SU-DHL-6 (cell line): Measurements from ENCODE around the gene HSP90B1.

Source experiments
- H2AFZ ChIP-seq: fragments of 200-600 bp; sonication (generic); 2 replicates; pipeline ENCODE4 v1.6.1; 2014; ENCODE audit warnings: low read depth, mild to moderate bottlenecking, moderate library complexity, mixed read lengths, antibody characterized with exemption, low read length; ENCODE audit not compliant: severe bottlenecking
- H3F3A ChIP-seq: fragments of 200-600 bp; shearing (Covaris generic); 2 replicates; pipeline ENCODE4 v1.6.0; 2016; ENCODE audit warnings: antibody characterized with exemption, mild to moderate bottlenecking; ENCODE audit not compliant: insufficient read depth
- H3K27ac ChIP-seq: fragments of 200-600 bp; sonication (generic); 2 replicates; pipeline ENCODE4 v1.5.1; 2016; ENCODE audit warnings: low read depth, mild to moderate bottlenecking, low read length, moderate library complexity, mixed read lengths
- H3K27me3 ChIP-seq: fragments of 200-600 bp; sonication (generic), shearing (Covaris generic); 2 replicates; pipeline ENCODE4 v1.6.0; 2014; ENCODE audit warnings: mild to moderate bottlenecking, low read length
- H3K36me3 ChIP-seq: fragments of 200-600 bp; sonication (generic); 2 replicates; pipeline ENCODE4 v1.6.1; 2014; ENCODE audit warnings: mild to moderate bottlenecking, low read length, mixed read lengths
- H3K4me2 ChIP-seq: fragments of 300-600, 200-600 bp; shearing (Covaris generic), sonication (generic); 2 replicates; pipeline ENCODE4 v1.6.0; 2014; ENCODE audit warnings: low read length, low read depth, mild to moderate bottlenecking; ENCODE audit not compliant: poor library complexity, severe bottlenecking
- H3K4me3 ChIP-seq: fragments of 200-600 bp; sonication (generic); 2 replicates; pipeline ENCODE4 v1.5.1; 2014; ENCODE audit warnings: antibody characterized with exemption, low read length, mild to moderate bottlenecking, mixed read lengths; ENCODE audit not compliant: insufficient read depth, poor library complexity, severe bottlenecking
- H3K79me2 ChIP-seq: fragments of 200-600 bp; sonication (generic); 2 replicates; pipeline ENCODE4 v1.6.1; 2014; ENCODE audit warnings: mild to moderate bottlenecking, low read length, moderate library complexity; ENCODE audit not compliant: insufficient read depth
- H3K9ac ChIP-seq: fragments of 200-600 bp; sonication (generic); 2 replicates; pipeline ENCODE4 v1.7.0; 2014; ENCODE audit warnings: mild to moderate bottlenecking, low read length
- H3K9me2 ChIP-seq: fragments of 200-600 bp; sonication (generic); replicated peaks from 2 replicates; pipeline ENCODE4 v1.6.1; 2014; ENCODE audit warnings: low read length; ENCODE audit not compliant: insufficient read depth
- H3K9me3 ChIP-seq: fragments of 200-600 bp; sonication (generic); 2 replicates; pipeline ENCODE4 v1.6.1; 2014; ENCODE audit warnings: low read length, mixed read lengths; ENCODE audit not compliant: insufficient read depth
- H4K20me1 ChIP-seq: fragments of 200-600 bp; sonication (generic); 2 replicates; pipeline ENCODE4 v1.6.1; 2014; ENCODE audit warnings: low read depth, mild to moderate bottlenecking, antibody characterized with exemption, low read length, moderate library complexity, mixed read lengths
- EZH2phosphoT487 ChIP-seq: fragments of 200-600 bp; sonication (generic), shearing (Covaris generic); conservative IDR thresholded peaks from 2 replicates; pipeline ENCODE4 v1.6.1; 2018; ENCODE audit warnings: mild to moderate bottlenecking, antibody characterized with exemption, low read length, moderate library complexity, mixed read lengths
- TF ChIP-seq, protein P1 (sequence below): fragments of 200-600 bp; sonication (generic); IDR thresholded peaks from one replicate; pipeline ENCODE4 v1.5.1; 2017; ENCODE audit warnings: antibody characterized with exemption, mild to moderate bottlenecking, low read length, moderate library complexity; ENCODE audit not compliant: insufficient read depth, poor library complexity, severe bottlenecking

The HSP90B1 gene

DNA sequence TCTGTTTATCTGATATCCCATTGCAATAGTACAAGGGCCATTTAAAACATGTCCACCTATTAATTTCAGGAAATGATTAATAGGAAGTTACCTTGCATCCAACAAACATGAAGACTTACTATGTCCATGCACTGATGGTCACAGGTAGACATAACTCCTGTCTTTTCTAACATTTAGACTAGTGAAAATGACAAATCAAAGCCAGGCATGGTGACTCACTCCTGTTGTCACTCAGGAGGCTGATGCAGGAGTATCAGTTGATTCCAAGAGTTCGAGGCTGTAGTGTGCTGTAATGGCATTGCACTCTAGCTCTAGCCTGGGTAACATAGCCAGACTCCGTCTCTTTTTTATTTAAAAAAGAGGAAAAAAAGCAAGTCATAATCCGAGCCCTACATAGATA is 14.8 kb downstream of the HSP90B1 start:
- Histone ChIP-seq H2AFZ (no peak overlapping the region), H3F3A (no peaks in the 10 kb centered on the region), H3K36me3 (peaks cover 32% of the 10 kb centered on the region; the same call in 1 of the 2 replicates), H3K27me3 (no peaks in the 10 kb centered on the region), H3K9me3 (no peaks in the 10 kb centered on the region), H3K9ac (no peak overlapping the region), H3K4me3 (no peak overlapping the region), H3K27ac (no peak overlapping the region), H3K79me2 (no peaks in the 10 kb centered on the region), H3K9me2 (no peaks in the 10 kb centered on the region), H3K4me2 (no peak overlapping the region), H4K20me1 (no peaks in the 10 kb centered on the region)
- TF ChIP-seq EZH2phosphoT487, result no peak
- TF ChIP-seq, protein P1, sequence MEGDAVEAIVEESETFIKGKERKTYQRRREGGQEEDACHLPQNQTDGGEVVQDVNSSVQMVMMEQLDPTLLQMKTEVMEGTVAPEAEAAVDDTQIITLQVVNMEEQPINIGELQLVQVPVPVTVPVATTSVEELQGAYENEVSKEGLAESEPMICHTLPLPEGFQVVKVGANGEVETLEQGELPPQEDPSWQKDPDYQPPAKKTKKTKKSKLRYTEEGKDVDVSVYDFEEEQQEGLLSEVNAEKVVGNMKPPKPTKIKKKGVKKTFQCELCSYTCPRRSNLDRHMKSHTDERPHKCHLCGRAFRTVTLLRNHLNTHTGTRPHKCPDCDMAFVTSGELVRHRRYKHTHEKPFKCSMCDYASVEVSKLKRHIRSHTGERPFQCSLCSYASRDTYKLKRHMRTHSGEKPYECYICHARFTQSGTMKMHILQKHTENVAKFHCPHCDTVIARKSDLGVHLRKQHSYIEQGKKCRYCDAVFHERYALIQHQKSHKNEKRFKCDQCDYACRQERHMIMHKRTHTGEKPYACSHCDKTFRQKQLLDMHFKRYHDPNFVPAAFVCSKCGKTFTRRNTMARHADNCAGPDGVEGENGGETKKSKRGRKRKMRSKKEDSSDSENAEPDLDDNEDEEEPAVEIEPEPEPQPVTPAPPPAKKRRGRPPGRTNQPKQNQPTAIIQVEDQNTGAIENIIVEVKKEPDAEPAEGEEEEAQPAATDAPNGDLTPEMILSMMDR, result no peak

DNA sequence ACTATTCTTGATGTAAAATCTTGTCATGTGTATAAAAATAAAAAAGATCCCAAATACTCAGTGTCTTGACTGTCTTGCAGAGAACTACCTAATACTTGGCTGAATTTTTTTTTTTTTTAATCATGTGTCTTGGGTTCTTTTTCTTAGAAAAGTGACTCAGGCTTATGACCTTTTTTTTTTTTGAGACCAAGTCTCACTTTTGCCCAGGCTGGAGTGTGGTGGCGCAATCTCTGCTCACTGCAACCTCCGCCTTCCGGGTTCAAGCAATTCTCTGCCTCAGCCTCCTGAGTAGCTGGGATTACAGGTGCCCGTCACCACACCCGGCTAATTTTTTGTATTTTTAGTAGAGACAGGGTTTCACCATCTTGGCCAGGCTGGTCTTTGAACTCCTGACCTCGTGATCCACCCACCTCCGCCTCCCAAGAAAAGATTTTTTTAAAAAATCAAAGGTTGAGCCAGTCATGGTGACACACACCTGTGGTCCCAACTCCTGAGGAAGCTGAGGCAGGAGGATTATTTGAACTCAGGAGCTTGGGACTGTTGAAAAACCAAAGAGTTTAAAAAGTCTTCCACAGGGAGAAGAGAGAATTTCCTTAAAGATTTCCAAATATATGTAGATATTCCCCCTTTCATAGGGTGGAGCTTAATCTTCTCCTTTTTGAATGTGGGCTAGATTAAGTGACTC is 17.8 kb downstream of the HSP90B1 start:
- no peak overlapping the region for H3K4me2 ChIP-seq
- no peak overlapping the region for H3K4me3 ChIP-seq
- no peaks in the 10 kb centered on the region for H3K79me2 ChIP-seq
- no peaks in the 10 kb centered on the region for H3K9me2 ChIP-seq
- no peak overlapping the region for H3K27ac ChIP-seq
- H3K36me3 ChIP-seq, result peaks cover 31% of the 10 kb centered on the region
- H3K27me3 ChIP-seq, result no peaks in the 10 kb centered on the region
- H3F3A ChIP-seq, result no peaks in the 10 kb centered on the region; the same call in 1 of the 2 replicates
- H2AFZ ChIP-seq, result no peak overlapping the region
- H3K9me3 ChIP-seq, result no peaks in the 10 kb centered on the region
- no peak for TF ChIP-seq EZH2phosphoT487
- TF ChIP-seq, protein P1, result no peak
- no peak overlapping the region for H3K9ac ChIP-seq
- H4K20me1 ChIP-seq, result no peaks in the 10 kb centered on the region

DNA sequence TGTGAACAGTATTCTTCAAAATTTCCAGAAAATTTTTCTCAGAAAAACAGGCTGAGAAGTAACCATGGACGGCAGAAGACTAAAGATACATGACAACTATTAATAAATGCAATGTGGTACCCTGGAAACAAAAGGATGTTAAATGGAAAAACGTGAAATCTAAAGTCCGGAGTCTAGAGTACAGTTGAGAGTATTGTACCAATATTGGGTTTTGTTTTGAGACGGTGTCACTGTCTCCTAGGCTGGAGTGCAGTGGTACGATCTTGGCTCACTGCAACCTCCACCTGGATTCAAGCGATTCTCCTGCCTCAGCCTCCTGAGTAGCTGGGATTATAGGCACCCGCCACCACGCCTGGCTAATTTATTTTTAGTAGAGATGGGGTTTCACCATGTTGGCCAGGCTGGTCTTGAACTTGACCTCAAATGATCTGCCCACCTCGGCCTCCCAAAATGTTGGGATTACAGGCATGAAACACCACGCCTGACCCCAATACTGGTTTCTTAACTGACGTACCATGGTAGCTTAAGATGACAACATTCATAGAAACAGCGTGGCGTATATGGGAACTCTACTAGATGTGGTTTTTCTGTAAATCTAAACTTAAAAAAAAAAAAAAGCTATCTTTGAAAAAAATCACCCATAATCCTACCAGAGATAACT is 18.7 kb downstream of the HSP90B1 start:
- Histone ChIP-seq H3K36me3 (peaks cover 24% of the 10 kb centered on the region), H3F3A (no peaks in the 10 kb centered on the region; the same call in 1 of the 2 replicates), H3K9me3 (no peaks in the 10 kb centered on the region), H3K4me2 (no peak overlapping the region), H3K27me3 (no peaks in the 10 kb centered on the region), H4K20me1 (no peaks in the 10 kb centered on the region), H3K79me2 (peaks cover 3% of the 10 kb centered on the region; the same call in 1 of the 2 replicates), H3K9me2 (no peaks in the 10 kb centered on the region), H3K4me3 (no peak overlapping the region), H2AFZ (no peak overlapping the region), H3K27ac (no peak overlapping the region), H3K9ac (no peak overlapping the region)
- TF ChIP-seq EZH2phosphoT487, result no peak
- TF ChIP-seq, protein P1, result no peak
